HepG2 (cell line): ENCODE results near the gene SLX4. TPM values are rescaled to one million over a fixed set of nuclear protein-coding genes. Genes with fewer than 3 reads are reported as not detected.

Source experiments
- ATAC-seq: fragments of 200-7000 bp; cut with Tn5 transposase; 3 replicates; pipeline ENCODE4 v1.9.1; 2020; ENCODE audit warnings: mild to moderate bottlenecking, moderate library complexity
- BruUV-seq: library from RNA; stranded (reverse); fragments of 400-500 nt; replicated peaks from 2 replicates; lab custom pipeline; 2021; lab: Mats Ljungman, UMichigan
- CTCF ChIA-PET: fragments of 300-600 bp; formaldehyde crosslinking; extraction: SDS; loops from one replicate; lab custom pipeline; 2021; ENCODE audit warnings: low total read pairs, inconsistent platforms, low intra/inter-chr PET ratio; lab: Yijun Ruan, JAX
- POLR2A ChIA-PET: fragments of 350-600 bp; sonication (Branson Sonifier 250); formaldehyde crosslinking; loops from one replicate; lab custom pipeline; 2020; ENCODE audit warnings: antibody characterized with exemption, inconsistent platforms; lab: Yijun Ruan, JAX
- DNase-seq: peaks from one replicate; pipeline ENCODE4 v3.0.0-alpha.2; 2015; ENCODE audit warnings: low spot score
- FAIRE-seq: peaks from 3 replicates; lab custom pipeline; 2011; peaks lifted over from hg19 to GRCh38; lab: Jason Lieb, UNC
- H2AFZ ChIP-seq: one replicate; pipeline ENCODE4 v1.6.1; 2011; ENCODE audit warnings: low read length, inconsistent platforms
- H3K27ac ChIP-seq: fragments of 300-600 bp; 3 replicates; pipeline ENCODE4 v1.8.0; 2011; ENCODE audit warnings: mixed run types, mild to moderate bottlenecking, mixed read lengths, low read length, inconsistent platforms; ENCODE audit not compliant: insufficient read depth; ENCODE audit errors: extremely low read length
- H3K27me3 ChIP-seq, 2 experiments: fragments of 200-600 bp in 1 of 2; 2 replicates in 1 of 2; 3 replicates in 1 of 2; pipeline versions ENCODE4 v1.6.0 to v1.8.0; 2011; ENCODE audit warnings: low read length in 2 of 2, mild to moderate bottlenecking in 2 of 2, moderate library complexity in 2 of 2, inconsistent platforms in 1 of 2; ENCODE audit not compliant: insufficient read depth in 2 of 2, control insufficient read depth in 1 of 2
- H3K36me3 ChIP-seq, 2 experiments: fragments of 200-600 bp in 1 of 2; replicated peaks in 1 of 2; 2 replicates in 1 of 2; 3 replicates in 1 of 2; pipeline versions ENCODE4 v1.5.1 to v1.8.0; 2011; ENCODE audit warnings: low read length in 2 of 2, inconsistent platforms in 1 of 2; ENCODE audit not compliant: insufficient read depth in 2 of 2, control insufficient read depth in 1 of 2
- H3K4me1 ChIP-seq: 2 replicates; pipeline ENCODE4 v1.5.1; 2012; ENCODE audit warnings: low read length, inconsistent platforms; ENCODE audit not compliant: insufficient read depth
- H3K4me2 ChIP-seq: 2 replicates; pipeline ENCODE4 v1.6.0; 2011; ENCODE audit warnings: low read depth, low read length, inconsistent platforms
- H3K4me3 ChIP-seq, 3 experiments: fragments of 200-600 bp in 1 of 3; sonication (generic), shearing (Covaris generic) in 1 of 3; replicated peaks in 1 of 3; 2 replicates each; pipeline ENCODE4 v1.5.1; 2011 to 2016; ENCODE audit warnings: low read length in 3 of 3, inconsistent platforms in 2 of 3, low read depth in 2 of 3, mild to moderate bottlenecking in 2 of 3, control low read depth in 1 of 3, mixed read lengths in 1 of 3; ENCODE audit not compliant: insufficient read depth in 1 of 3
- H3K79me2 ChIP-seq: one replicate; pipeline ENCODE4 v1.6.1; 2011; ENCODE audit warnings: low read length, inconsistent platforms; ENCODE audit not compliant: insufficient read depth
- H3K9ac ChIP-seq: 2 replicates; pipeline ENCODE4 v1.6.0; 2011; ENCODE audit warnings: mild to moderate bottlenecking, low read depth, low read length, inconsistent platforms; ENCODE audit not compliant: insufficient read depth
- H3K9me3 ChIP-seq: 2 replicates; pipeline ENCODE4 v1.5.1; 2012; ENCODE audit warnings: mild to moderate bottlenecking, low read length
- H4K20me1 ChIP-seq: 2 replicates; pipeline ENCODE4 v1.6.0; 2011; ENCODE audit warnings: inconsistent platforms, mild to moderate bottlenecking, low read length, moderate library complexity; ENCODE audit not compliant: insufficient read depth
- FOXA3 ChIP-seq: IDR thresholded peaks from 2 replicates; pipeline ENCODE4 v1.6.1; 2016; ENCODE audit warnings: missing genetic modification reagents, missing compliant biosample characterization
- HOXA7 ChIP-seq: sonication (generic); formaldehyde crosslinking; IDR thresholded peaks from 2 replicates; pipeline ENCODE4 v1.8.1; 2022; ENCODE audit warnings: mild to moderate bottlenecking, missing genetic modification reagents, moderate library complexity
- JUN ChIP-seq: sonication (generic); formaldehyde crosslinking; IDR thresholded peaks from 2 replicates; pipeline ENCODE4 v1.4.0; 2020; ENCODE audit warnings: mild to moderate bottlenecking, missing genetic modification reagents
- KAT8 ChIP-seq: IDR thresholded peaks from 2 replicates; pipeline ENCODE4 v1.6.1; 2016; ENCODE audit warnings: missing genetic modification reagents, missing compliant biosample characterization
- MXD1 ChIP-seq: sonication (generic); formaldehyde crosslinking; IDR thresholded peaks from 2 replicates; pipeline ENCODE4 v1.4.0; 2020; ENCODE audit warnings: mild to moderate bottlenecking, missing genetic modification reagents
- RERE ChIP-seq: IDR thresholded peaks from 2 replicates; pipeline ENCODE4 v1.6.1; 2016; ENCODE audit warnings: low read depth, missing genetic modification reagents, missing compliant biosample characterization
- ZBTB7A ChIP-seq: sonication (generic); formaldehyde crosslinking; IDR thresholded peaks from 2 replicates; pipeline ENCODE4 v1.8.0; 2022; ENCODE audit warnings: mild to moderate bottlenecking, missing genetic modification reagents
- ZNF230 ChIP-seq: sonication (generic); formaldehyde crosslinking; IDR thresholded peaks from 2 replicates; pipeline ENCODE4 v1.4.0; 2020; ENCODE audit warnings: mild to moderate bottlenecking, missing genetic modification reagents
- ZNF232 ChIP-seq: sonication (generic); formaldehyde crosslinking; IDR thresholded peaks from 2 replicates; pipeline ENCODE4 v1.4.0; 2020; ENCODE audit warnings: missing genetic modification reagents, borderline replicate concordance
- ZNF558 ChIP-seq: sonication (generic); formaldehyde crosslinking; IDR thresholded peaks from 2 replicates; pipeline ENCODE4 v1.9.0; 2022; ENCODE audit warnings: mild to moderate bottlenecking, missing genetic modification reagents, borderline replicate concordance
- WGBS: methylation state at CpG from one replicate; pipeline ENCODE4 v1.1.6; 2017; ENCODE audit warnings: low lambda C conversion rate; 5-methylcytosine and 5-hydroxymethylcytosine counted together
- in situ Hi-C: cut with HindIII; loops from 2 replicates; pipeline ENCODE4 v1.10.0; 2017; ENCODE audit warnings: low pct_unique_long_range_greater_than_20kb; ENCODE audit not compliant: extremely low pct_ligation_motif_present
- intact Hi-C: fragments of 100-400 bp; cut with micrococcal nuclease; formaldehyde crosslinking; loops from one replicate; pipeline ENCODE4 v1.10.0; 2022; ENCODE audit not compliant: unreplicated experiment
- polyA plus RNA-seq, 8 experiments: library from polyadenylated mRNA; depleted of rRNA in 3 of 8; stranded (reverse) in 7 of 8; unstranded in 1 of 8; fragments of >200 nt; fragmentation: Illumina TruSeq in 4 of 8; extraction: Trizol in 4 of 8; gene quantifications; 2 replicates each; pipeline versions ENCODE4 v1.2.1 to v1.2.3, GENCODE V29; 2011 to 2016; ENCODE audit warnings: low read depth in 4 of 8, missing spikeins in 1 of 8, mixed read lengths in 1 of 8; ENCODE audit not compliant: insufficient read depth in 1 of 8
- total RNA-seq, 5 experiments: library from RNA; depleted of rRNA; stranded (reverse); fragments of >200 nt; fragmentation: Illumina TruSeq; extraction: Trizol; gene quantifications; 2 replicates each; pipeline ENCODE4 v1.2.3, GENCODE V29; 2016; ENCODE audit warnings: low read depth in 1 of 5
- TF ChIP-seq, protein P1 (sequence below): sonication (generic); formaldehyde crosslinking; conservative IDR thresholded peaks from 2 replicates; pipeline ENCODE4 v1.8.0; 2022; ENCODE audit warnings: mild to moderate bottlenecking, moderate library complexity, missing genetic modification reagents

The SLX4 gene
- total and polyA plus RNA-seq, 2 of the 13 experiments (the other 11 are each of a cell fraction or from before 2014, with no cell fraction given), result 1.1 to 3.6 TPM

- TF ChIP-seq, protein P1, sequence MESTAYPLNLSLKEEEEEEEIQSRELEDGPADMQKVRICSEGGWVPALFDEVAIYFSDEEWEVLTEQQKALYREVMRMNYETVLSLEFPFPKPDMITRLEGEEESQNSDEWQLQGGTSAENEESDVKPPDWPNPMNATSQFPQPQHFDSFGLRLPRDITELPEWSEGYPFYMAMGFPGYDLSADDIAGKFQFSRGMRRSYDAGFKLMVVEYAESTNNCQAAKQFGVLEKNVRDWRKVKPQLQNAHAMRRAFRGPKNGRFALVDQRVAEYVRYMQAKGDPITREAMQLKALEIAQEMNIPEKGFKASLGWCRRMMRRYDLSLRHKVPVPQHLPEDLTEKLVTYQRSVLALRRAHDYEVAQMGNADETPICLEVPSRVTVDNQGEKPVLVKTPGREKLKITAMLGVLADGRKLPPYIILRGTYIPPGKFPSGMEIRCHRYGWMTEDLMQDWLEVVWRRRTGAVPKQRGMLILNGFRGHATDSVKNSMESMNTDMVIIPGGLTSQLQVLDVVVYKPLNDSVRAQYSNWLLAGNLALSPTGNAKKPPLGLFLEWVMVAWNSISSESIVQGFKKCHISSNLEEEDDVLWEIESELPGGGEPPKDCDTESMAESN, result no peak
- TF ChIP-seq ZNF230 (CRISPR knock-in tag), result 0 out of 2 replicates have a peak, but pooled peaks have one; percentile 7
- peak; percentile 22; the same call in 1 of the 2 replicates for TF ChIP-seq ZBTB7A (CRISPR knock-in tag)
- no peak for TF ChIP-seq FOXA3 (CRISPR knock-in tag)
- TF ChIP-seq JUN (CRISPR knock-in tag), result no peak
- TF ChIP-seq HOXA7 (CRISPR knock-in tag), result no peak
- TF ChIP-seq ZNF558 (CRISPR knock-in tag), result no peak
- no peak for TF ChIP-seq KAT8 (CRISPR knock-in tag)
- TF ChIP-seq RERE (CRISPR knock-in tag), result no peak
- no peak for TF ChIP-seq ZNF232
- TF ChIP-seq MXD1 (CRISPR knock-in tag), result peak; percentile 52; the same call in 1 of the 2 replicates
- Histone ChIP-seq H3K79me2 (no peaks in the 10 kb centered on the region), H3K27me3 (no peaks in the 10 kb centered on the region), H3K9ac (peak overlapping the region; percentile 35; the same call in 1 of the 2 replicates), H2AFZ (no peak overlapping the region), H3K4me2 (no peak overlapping the region), H3K36me3 (peaks cover 16 to 36% of the 10 kb centered on the region in 2 experiments; a peak in 4 of 5 replicates), H3K9me3 (no peaks in the 10 kb centered on the region), H3K4me3 (no peak overlapping the region), H4K20me1 (no peaks in the 10 kb centered on the region), H3K27ac (peak overlapping the region; percentile 64), H3K4me1 (peaks cover 43% of the 10 kb centered on the region)
- intact Hi-C loops, result no loop called here
- 93% methylated on average over 11 of the region's 12 CpGs for whole genome bisulfite sequencing
- ChIA-PET CTCF (no interaction called here), POLR2A (no interaction called here)
- BruUV-seq, result no TSS peak
- no peak for FAIRE-seq
- peak; percentile 17 for ATAC-seq
- in situ Hi-C loops, result no loop called here
- no peak for DNase-seq
These were observed 43.6 kb upstream of the SLX4 start for GRCh38 chr16:3655030-3655395.
